Neuronal stem cell (in vitro differentiated cells): Measurements from ENCODE around the gene ENTPD2.
A peak's percentile ranks its signal among the peaks of the same experiment; 100 is the strongest.

Experiments
- DNase-seq: peaks from one replicate; pipeline ENCODE4 v3.0.0-alpha.2; 2013; ENCODE audit warnings: low spot score
- H2AFZ ChIP-seq: one replicate; pipeline ENCODE4 v1.6.1; 2013; ENCODE audit warnings: mild to moderate bottlenecking, low read length, inconsistent platforms
- H2AK5ac ChIP-seq: 2 replicates; pipeline ENCODE4 v1.6.1; 2013; ENCODE audit warnings: low read depth, mild to moderate bottlenecking, inconsistent platforms, low read length, moderate library complexity, mixed read lengths
- H2BK120ac ChIP-seq: 2 replicates; pipeline ENCODE4 v1.6.1; 2013; ENCODE audit warnings: low read depth, mild to moderate bottlenecking, inconsistent platforms, low read length, moderate library complexity, mixed read lengths
- H2BK12ac ChIP-seq: one replicate; pipeline ENCODE4 v1.6.1; 2013; ENCODE audit warnings: low read length, inconsistent platforms
- H2BK15ac ChIP-seq: 2 replicates; pipeline ENCODE4 v1.6.1; 2013; ENCODE audit warnings: mild to moderate bottlenecking, low read length, inconsistent platforms, mixed read lengths
- H2BK5ac ChIP-seq: one replicate; pipeline ENCODE4 v1.6.1; 2013; ENCODE audit warnings: inconsistent platforms, mild to moderate bottlenecking, low read length, moderate library complexity
- H3K14ac ChIP-seq: one replicate; pipeline ENCODE4 v1.6.1; 2013; ENCODE audit warnings: low read length, inconsistent platforms
- H3K18ac ChIP-seq: 2 replicates; pipeline ENCODE4 v1.6.1; 2013; ENCODE audit warnings: low read length, inconsistent platforms
- H3K23ac ChIP-seq: 2 replicates; pipeline ENCODE4 v1.6.1; 2013; ENCODE audit warnings: low read depth, mild to moderate bottlenecking, mixed read lengths, low read length, inconsistent platforms; ENCODE audit not compliant: poor library complexity
- H3K27ac ChIP-seq: replicated peaks from 3 replicates; pipeline ENCODE4 v1.5.1; 2013; ENCODE audit warnings: low read length, inconsistent platforms
- H3K27me3 ChIP-seq, 3 experiments: 2 replicates each; pipeline ENCODE4 v1.6.1; 2013; ENCODE audit warnings: low read length in 3 of 3, mild to moderate bottlenecking in 2 of 3, inconsistent platforms in 1 of 3, low read depth in 1 of 3, mixed read lengths in 1 of 3, moderate library complexity in 1 of 3; ENCODE audit not compliant: control insufficient read depth in 3 of 3, insufficient read depth in 3 of 3
- H3K36me3 ChIP-seq, 2 donors: replicated peaks in 1 of 2; 2 replicates each; pipeline ENCODE4 v1.6.1; 2013; ENCODE audit warnings: low read length in 2 of 2; ENCODE audit not compliant: control insufficient read depth in 2 of 2, insufficient read depth in 2 of 2
- H3K4ac ChIP-seq: 2 replicates; pipeline ENCODE4 v1.6.1; 2013; ENCODE audit warnings: inconsistent platforms, mild to moderate bottlenecking, low read length, moderate library complexity
- H3K4me1 ChIP-seq, 2 donors: 1 replicate in 1 of 2; 2 replicates in 1 of 2; pipeline ENCODE4 v1.6.1; 2013; ENCODE audit warnings: low read length in 2 of 2, low read depth in 1 of 2; ENCODE audit not compliant: control insufficient read depth in 2 of 2, insufficient read depth in 1 of 2
- H3K4me2 ChIP-seq: one replicate; pipeline ENCODE4 v1.6.1; 2013; ENCODE audit warnings: mild to moderate bottlenecking, low read length, inconsistent platforms; ENCODE audit not compliant: insufficient read depth, poor library complexity, severe bottlenecking
- H3K4me3 ChIP-seq, 2 donors: 2 replicates each; pipeline ENCODE4 v1.5.1; 2013; ENCODE audit warnings: low read length in 2 of 2, mild to moderate bottlenecking in 2 of 2, inconsistent platforms in 1 of 2, moderate library complexity in 1 of 2
- H3K79me1 ChIP-seq: one replicate; pipeline ENCODE4 v1.6.1; 2013; ENCODE audit warnings: low read depth, mild to moderate bottlenecking, inconsistent platforms, low read length, moderate library complexity
- H3K9ac ChIP-seq: one replicate; pipeline ENCODE4 v1.6.1; 2013; ENCODE audit warnings: mild to moderate bottlenecking, low read depth, low read length, inconsistent platforms; ENCODE audit not compliant: poor library complexity
- H3K9me3 ChIP-seq, 2 donors: replicated peaks in 1 of 2; 2 replicates each; pipeline versions ENCODE3 to v1.6.1; 2013; ENCODE audit warnings: low read length in 2 of 2, mild to moderate bottlenecking in 2 of 2, inconsistent platforms in 1 of 2, low read depth in 1 of 2, mixed read lengths in 1 of 2, moderate library complexity in 1 of 2; ENCODE audit not compliant: control insufficient read depth in 2 of 2, insufficient read depth in 1 of 2
- H4K8ac ChIP-seq: one replicate; pipeline ENCODE4 v1.6.1; 2013; ENCODE audit warnings: low read depth, mild to moderate bottlenecking, inconsistent platforms, low read length, moderate library complexity
- H4K91ac ChIP-seq: one replicate; pipeline ENCODE4 v1.6.1; 2013; ENCODE audit warnings: low read length, low read depth, mild to moderate bottlenecking, inconsistent platforms; ENCODE audit not compliant: poor library complexity
- WGBS, 2 donors: extraction: QIAGEN DNeasy Blood & Tissue Kit; methylation state at CpG; one replicate each; pipeline ENCODE4 v1.1.7; 2013; ENCODE audit warnings: missing lambda C conversion rate in 2 of 2, mixed read lengths in 1 of 2; ENCODE audit not compliant: insufficient read length in 2 of 2, insufficient replicate concordance in 1 of 2; ENCODE audit errors: extremely low coverage in 2 of 2; 5-methylcytosine and 5-hydroxymethylcytosine counted together

ENTPD2 gene

GRCh38 chr9:137030006-137030405 is 23.9 kb downstream of the ENTPD2 start:
- Histone ChIP-seq H2AK5ac (peak overlapping the region; percentile 98), H2BK12ac (peak overlapping the region; percentile 93), H3K23ac (no peak overlapping the region), H2BK120ac (no peak overlapping the region), H2BK5ac (no peak overlapping the region), H3K4ac (peak overlapping the region; percentile 53), H3K14ac (no peak overlapping the region), H3K27me3 (peaks cover 0 to 10% (median 0%) of the 10 kb centered on the region in 3 experiments), H3K9me3 (no peaks in the 10 kb centered on the region), H3K79me1 (peaks cover 9% of the 10 kb centered on the region), H3K27ac (no peak overlapping the region), H4K8ac (no peak overlapping the region), H3K4me3 (no peak overlapping the region), H2AFZ (no peak overlapping the region), H2BK15ac (peak overlapping the region; percentile 52), H3K18ac (no peak overlapping the region), H3K9ac (no peak overlapping the region), H3K4me2 (no peak overlapping the region), H3K4me1 (peaks cover 20 to 36% of the 10 kb centered on the region in 2 donors), H3K36me3 (no peaks in the 10 kb centered on the region), H4K91ac (no peak overlapping the region)
- WGBS, 2 donors: no CpG with 5 or more reads among the region's 15 CpGs
- DNase-seq: no peak

- Histone ChIP-seq H2BK12ac (peak overlapping the region; percentile 93), H3K23ac (peak overlapping the region; percentile 2), H2BK15ac (peak overlapping the region; percentile 54), H3K4me3 (peak overlapping the region in 1 of 2 donors; percentile 60), H3K4me1 (peaks cover 18 to 38% of the 10 kb centered on the region in 2 donors), H2AFZ (peak overlapping the region; percentile 99), H3K27me3 (peaks cover 0 to 10% (median 0%) of the 10 kb centered on the region in 3 experiments), H3K9me3 (no peaks in the 10 kb centered on the region), H2AK5ac (peak overlapping the region; percentile 98), H3K27ac (peak overlapping the region; percentile 10), H3K14ac (no peak overlapping the region), H2BK5ac (no peak overlapping the region), H3K18ac (peak overlapping the region; percentile 99), H3K4me2 (peak overlapping the region; percentile 26), H3K4ac (no peak overlapping the region), H4K91ac (no peak overlapping the region), H3K9ac (peak overlapping the region; percentile 73), H2BK120ac (no peak overlapping the region), H4K8ac (no peak overlapping the region), H3K36me3 (no peaks in the 10 kb centered on the region), H3K79me1 (peaks cover 9% of the 10 kb centered on the region)
- no CpG with 5 or more reads among the region's 19 CpGs for whole genome bisulfite sequencing, 2 donors
- DNase-seq: peak; percentile 75
Observed at GRCh38 chr9:137029058-137029936, 24.6 kb downstream of the ENTPD2 start.

- peaks cover 22 to 45% of the 10 kb centered on the region in 2 donors for H3K4me1 ChIP-seq
- DNase-seq: peak; percentile 75
- H3K27ac ChIP-seq: no peak overlapping the region
Observed at GRCh38 chr9:137028263-137029057, 25.4 kb downstream of the ENTPD2 start.

More at GRCh38 chr9:137028263-137029057, 25.4 kb downstream of the ENTPD2 start:
- H4K91ac ChIP-seq: no peak overlapping the region
- no peaks in the 10 kb centered on the region for H3K36me3 ChIP-seq
- H3K18ac ChIP-seq: peak overlapping the region; percentile 99
- peaks cover 14% of the 10 kb centered on the region for H3K79me1 ChIP-seq
- peaks cover 0 to 10% (median 0%) of the 10 kb centered on the region in 3 experiments for H3K27me3 ChIP-seq
- H2BK15ac ChIP-seq: peak overlapping the region; percentile 54
- no peaks in the 10 kb centered on the region for H3K9me3 ChIP-seq
- H3K23ac ChIP-seq: peak overlapping the region; percentile 2
- H2BK12ac ChIP-seq: no peak overlapping the region
- no peak overlapping the region for H2BK120ac ChIP-seq
- peak overlapping the region; percentile 5 for H3K14ac ChIP-seq
- H3K9ac ChIP-seq: peak overlapping the region; percentile 73
- no CpG with 5 or more reads among the region's 98 CpGs for WGBS, 2 donors
- peak overlapping the region; percentile 75 for H2BK5ac ChIP-seq
- peak overlapping the region; percentile 99 for H2AFZ ChIP-seq
- peak overlapping the region; percentile 96 for H3K4me2 ChIP-seq
- peak overlapping the region; percentile 58 for H2AK5ac ChIP-seq
- H4K8ac ChIP-seq: peak overlapping the region; percentile 33
- H3K4ac ChIP-seq: peak overlapping the region; percentile 0
- peak overlapping the region; percentile 67 to 84 for H3K4me3 ChIP-seq
